K562 (cell line): ENCODE results near the gene PRKCE. TPM values are rescaled to one million over a fixed set of nuclear protein-coding genes. Genes with fewer than 3 reads are reported as not detected.
A peak's percentile ranks its signal among the peaks of the same experiment; 100 is the strongest.

Experiments used
- ATAC-seq: fragments of 200-7000 bp; cut with Tn5 transposase; 3 replicates; pipeline ENCODE4 v1.9.1; 2020; ENCODE audit warnings: moderate library complexity
- BruUV-seq: library from RNA; stranded (reverse); fragments of 400-500 nt; replicated peaks from 2 replicates; lab custom pipeline; 2021; lab: Mats Ljungman, UMichigan
- CTCF ChIA-PET: fragments of 300-600 bp; formaldehyde crosslinking; extraction: SDS; loops from one replicate; lab custom pipeline; 2021; ENCODE audit warnings: low intra/inter-chr PET ratio; lab: Yijun Ruan, JAX
- POLR2A ChIA-PET: fragments of 300-600, 350-650 bp; sonication (Branson Sonifier 250); formaldehyde crosslinking; extraction: SDS; loops from one replicate; lab custom pipeline; 2021; ENCODE audit warnings: antibody characterized with exemption, inconsistent platforms; lab: Yijun Ruan, JAX
- DNase-seq, 4 experiments: peaks; one replicate each; pipeline versions ENCODE4 v3.0.0 to v3.0.0-alpha.2; 2011 to 2018; ENCODE audit warnings: low spot score in 3 of 4, mixed read lengths in 3 of 4; ENCODE audit errors: extremely low read depth in 1 of 4
- FAIRE-seq: peaks from 2 replicates; lab custom pipeline; 2011; peaks lifted over from hg19 to GRCh38; lab: Jason Lieb, UNC
- H2AFZ ChIP-seq: 2 replicates; pipeline ENCODE4 v1.6.0; 2011; ENCODE audit warnings: low read depth, low read length, control low read depth, inconsistent platforms
- H3K27ac ChIP-seq: fragments of 200-600 bp; 3 replicates; pipeline ENCODE4 v1.8.0; 2011; ENCODE audit warnings: low read depth, mild to moderate bottlenecking, control low read depth, inconsistent platforms, low read length, moderate library complexity, mixed read lengths; ENCODE audit errors: extremely low read depth
- H3K27me3 ChIP-seq, 2 experiments: fragments of 300-600 bp in 1 of 2; 2 replicates in 1 of 2; 3 replicates in 1 of 2; pipeline versions ENCODE4 v1.6.0 to v1.8.0; 2011; ENCODE audit warnings: inconsistent platforms in 2 of 2, low read length in 2 of 2, mild to moderate bottlenecking in 1 of 2, mixed read lengths in 1 of 2, moderate library complexity in 1 of 2; ENCODE audit not compliant: control insufficient read depth in 2 of 2, insufficient read depth in 2 of 2
- H3K36me3 ChIP-seq: fragments of 300-600 bp; 3 replicates; pipeline ENCODE4 v1.8.0; 2011; ENCODE audit warnings: mild to moderate bottlenecking, low read length, inconsistent platforms; ENCODE audit not compliant: control insufficient read depth, insufficient read depth
- H3K4me1 ChIP-seq, 2 experiments: fragments of 200-600 bp in 1 of 2; replicated peaks in 1 of 2; 2 replicates in 1 of 2; 3 replicates in 1 of 2; pipeline versions ENCODE4 v1.5.1 to v1.8.0; 2011; ENCODE audit warnings: inconsistent platforms in 2 of 2, low read length in 2 of 2, mild to moderate bottlenecking in 1 of 2, mixed read lengths in 1 of 2, moderate library complexity in 1 of 2; ENCODE audit not compliant: control insufficient read depth in 2 of 2, insufficient read depth in 2 of 2
- H3K4me2 ChIP-seq: 2 replicates; pipeline ENCODE4 v1.6.1; 2011; ENCODE audit warnings: low read length, control low read depth, inconsistent platforms, mixed read lengths; ENCODE audit not compliant: insufficient read depth
- H3K4me3 ChIP-seq: fragments of 200-600 bp; sonication (generic), shearing (Covaris generic); 2 replicates; pipeline ENCODE4 v1.5.1; 2016; ENCODE audit warnings: control low read depth, inconsistent platforms
- H3K79me2 ChIP-seq: fragments of 200-600 bp; 3 replicates; pipeline ENCODE4 v1.8.0; 2011; ENCODE audit warnings: low read length, inconsistent platforms; ENCODE audit not compliant: control insufficient read depth, insufficient read depth
- H3K9ac ChIP-seq, 2 experiments: 2 replicates each; pipeline versions ENCODE4 v1.6.0 to v1.6.1; 2011; ENCODE audit warnings: low read depth in 2 of 2, low read length in 2 of 2, control low read depth in 1 of 2, inconsistent platforms in 1 of 2, mild to moderate bottlenecking in 1 of 2, mixed read lengths in 1 of 2; ENCODE audit not compliant: insufficient read depth in 1 of 2
- H3K9me1 ChIP-seq: one replicate; pipeline ENCODE4 v1.6.0; 2011; ENCODE audit warnings: inconsistent platforms, mild to moderate bottlenecking, low read length, moderate library complexity; ENCODE audit not compliant: control insufficient read depth, insufficient read depth
- H3K9me3 ChIP-seq: replicated peaks from 2 replicates; pipeline ENCODE4 v1.5.1; 2011; ENCODE audit warnings: low read depth, low read length, inconsistent platforms; ENCODE audit not compliant: control insufficient read depth, insufficient read depth
- H4K20me1 ChIP-seq: replicated peaks from 2 replicates; pipeline ENCODE4 v1.6.1; 2011; ENCODE audit warnings: low read length, inconsistent platforms, mixed read lengths; ENCODE audit not compliant: control insufficient read depth, insufficient read depth
- EHMT2 ChIP-seq: fragments of 450-650 bp; IDR thresholded peaks from 2 replicates; pipeline ENCODE4 v1.6.1; 2018; ENCODE audit warnings: antibody characterized with exemption
- GATAD2B ChIP-seq: fragments of 450-650 bp; IDR thresholded peaks from 2 replicates; pipeline ENCODE4 v1.6.1; 2017; ENCODE audit warnings: mild to moderate bottlenecking, borderline replicate concordance
- NELFE ChIP-seq: IDR thresholded peaks from 2 replicates; pipeline ENCODE4 v1.6.1; 2011; ENCODE audit warnings: mild to moderate bottlenecking; ENCODE audit not compliant: insufficient read depth, insufficient read length
- NR3C1 ChIP-seq: sonication (generic); formaldehyde crosslinking; IDR thresholded peaks from 2 replicates; pipeline ENCODE4 v1.8.1; 2022; ENCODE audit warnings: missing genetic modification reagents
- REST ChIP-seq, 2 experiments: fragments of 450-650 bp; formaldehyde crosslinking in 1 of 2; IDR thresholded peaks; 2 replicates each; pipeline versions ENCODE4 v1.4.0 to v1.6.1; 2014 to 2020; ENCODE audit warnings: mild to moderate bottlenecking in 2 of 2, borderline replicate concordance in 1 of 2, low read depth in 1 of 2
- WGBS: fragments of 100-300 bp; shearing (Covaris generic); methylation state at CpG from one replicate; pipeline ENCODE4 v1.1.6; 2016; ENCODE audit warnings: low coverage, mixed read lengths; ENCODE audit not compliant: insufficient coverage; ENCODE audit errors: missing lambda C conversion rate; 5-methylcytosine and 5-hydroxymethylcytosine counted together
- in situ Hi-C: fragments of 300-500 bp; cut with MboI; formaldehyde crosslinking; loops from 4 replicates; pipeline ENCODE4 v1.15.0; 2018; ENCODE audit warnings: inconsistent platforms, mixed read lengths
- intact Hi-C: fragments of 100-400 bp; cut with micrococcal nuclease; formaldehyde crosslinking; loops from 2 replicates; pipeline ENCODE4 v1.14.2; 2022
- polyA plus RNA-seq, 8 experiments: library from polyadenylated mRNA; depleted of rRNA in 4 of 8; stranded (reverse) in 5 of 8; unstranded in 3 of 8; fragments of >200 nt; fragmentation: Nextera tagmentation in 2 of 8; fragmentation: Illumina TruSeq in 1 of 8; extraction: Ambion mirVana in 2 of 8; extraction: Trizol in 1 of 8; gene quantifications; 2 replicates each; pipeline versions ENCODE4 v1.2.1 to v1.2.3, GENCODE V29; 2011 to 2014; ENCODE audit warnings: inconsistent platforms in 1 of 8, missing spikeins in 1 of 8
- total RNA-seq, 7 experiments: library from RNA; depleted of rRNA in 6 of 7; stranded (reverse); fragments of >200 nt in 6 of 7; fragmentation: Illumina TruSeq in 2 of 7; extraction: Trizol in 2 of 7; gene quantifications; 2 replicates each; pipeline versions ENCODE4 v1.2.1 to v1.2.3, GENCODE V29; 2011 to 2021; ENCODE audit warnings: low replicate concordance in 1 of 7

Gene PRKCE
- total and polyA plus RNA-seq, 9 of the 15 experiments (the other 6 are each of a cell fraction or from before 2014, with no cell fraction given): 0.06 to 1.0 (median 0.22) TPM; not detected in 1

GRCh38 chr2:45777996-45778719 is 126.7 kb downstream of the PRKCE start:
- H3K27me3 ChIP-seq: peaks cover 0 to 16% of the 10 kb centered on the region in 2 experiments; a peak in 3 of 5 replicates

GRCh38 chr2:45778720-45779171 is 127.3 kb downstream of the PRKCE start:
- in situ Hi-C loops: loop anchor here (5.0 kb wide), 1 partner anchor 131 kb away; no protein-coding TSS in a partner anchor
- Histone ChIP-seq H4K20me1 (no peaks in the 10 kb centered on the region), H3K27me3 (peaks cover 0 to 10% of the 10 kb centered on the region in 2 experiments; a peak in 3 of 5 replicates), H3K4me3 (no peak overlapping the region), H2AFZ (peak overlapping the region; percentile 52; the same call in 1 of the 2 replicates), H3K9me3 (no peaks in the 10 kb centered on the region), H3K79me2 (no peaks in the 10 kb centered on the region), H3K4me1 (no peaks in the 10 kb centered on the region; a peak in 1 of 5 replicates), H3K27ac (no peak overlapping the region), H3K4me2 (no peak overlapping the region), H3K36me3 (no peaks in the 10 kb centered on the region), H3K9ac (no peak overlapping the region), H3K9me1 (no peaks in the 10 kb centered on the region)
- ATAC-seq (peak; percentile 98), DNase-seq (peak; percentile 77 to 87 (median 84)), FAIRE-seq (peak; percentile 92)
- BruUV-seq: no TSS peak
- intact Hi-C loops: loop anchor here (1.0 to 5.0 kb wide), 3 partner anchors 134 to 796 kb away; no protein-coding TSS in a partner anchor
- 23% methylated on average over 11 of the region's 11 CpGs for WGBS
- POLR2A ChIA-PET: interaction anchor here (0.5 to 1.4 kb wide), 8 partner anchors 9 to 771 kb away, joined by 3 to 5 read pairs (median 4); no protein-coding TSS in a partner anchor
- CTCF ChIA-PET: interaction anchor here (0.6 to 2.8 kb wide), 4 partner anchors 78 to 797 kb away, joined by 3 to 24 read pairs (median 4); no protein-coding TSS in a partner anchor
- TF ChIP-seq NELFE (no peak), EHMT2 (no peak), REST (IDR thresholded peaks at IDR 0.05; ENCODE audit: borderline replicate concordance) (peak; percentile 63; the same call in 1 of the 2 replicates), REST (CRISPR knock-in tag; IDR thresholded peaks at IDR 0.05; ENCODE audit: low read depth) (no peak)

More at GRCh38 chr2:45777996-45778719, 126.7 kb downstream of the PRKCE start:
- FAIRE-seq: no peak
- no peak for DNase-seq
- ChIA-PET CTCF (interaction anchor here (0.6 to 2.8 kb wide), 4 partner anchors 77 to 796 kb away, joined by 3 to 24 read pairs (median 4); no protein-coding TSS in a partner anchor), POLR2A (interaction anchor here (0.7 to 1.4 kb wide), 6 partner anchors 9 to 424 kb away, joined by 3 to 5 read pairs (median 4); no protein-coding TSS in a partner anchor)
- peak; percentile 45 for ATAC-seq
- H3K36me3 ChIP-seq: no peaks in the 10 kb centered on the region
- H3K9ac ChIP-seq: no peak overlapping the region
- no peaks in the 10 kb centered on the region for H3K79me2 ChIP-seq
- no peak overlapping the region for H3K4me2 ChIP-seq
- no peak overlapping the region for H2AFZ ChIP-seq
- TF ChIP-seq NR3C1 (CRISPR knock-in tag): no peak
- TF ChIP-seq GATAD2B: no peak
- H3K4me3 ChIP-seq: no peak overlapping the region
- no TSS peak for BruUV-seq
- no peaks in the 10 kb centered on the region for H3K9me3 ChIP-seq
- no peaks in the 10 kb centered on the region for H4K20me1 ChIP-seq
- in situ Hi-C loops: loop anchor here (5.0 kb wide), 1 partner anchor 131 kb away; no protein-coding TSS in a partner anchor
- no peaks in the 10 kb centered on the region for H3K9me1 ChIP-seq
- 31% methylated on average over 10 of the region's 10 CpGs for WGBS
- intact Hi-C loops: loop anchor here (1.0 to 5.0 kb wide), 3 partner anchors 134 to 796 kb away; no protein-coding TSS in a partner anchor
- no peaks in the 10 kb centered on the region; a peak in 1 of 5 replicates for H3K4me1 ChIP-seq
- H3K27ac ChIP-seq: no peak overlapping the region
